ENCODE results near the gene WDR33. TPM values are rescaled to one million over a fixed set of nuclear protein-coding genes. Genes with fewer than 3 reads are reported as not detected.
A peak's percentile ranks its signal among the peaks of the same experiment; 100 is the strongest.

The WDR33 gene
- total RNA-seq, 4 donors from 2014 or later = 54.4 to 95.8 (median 67.5) TPM

DNA sequence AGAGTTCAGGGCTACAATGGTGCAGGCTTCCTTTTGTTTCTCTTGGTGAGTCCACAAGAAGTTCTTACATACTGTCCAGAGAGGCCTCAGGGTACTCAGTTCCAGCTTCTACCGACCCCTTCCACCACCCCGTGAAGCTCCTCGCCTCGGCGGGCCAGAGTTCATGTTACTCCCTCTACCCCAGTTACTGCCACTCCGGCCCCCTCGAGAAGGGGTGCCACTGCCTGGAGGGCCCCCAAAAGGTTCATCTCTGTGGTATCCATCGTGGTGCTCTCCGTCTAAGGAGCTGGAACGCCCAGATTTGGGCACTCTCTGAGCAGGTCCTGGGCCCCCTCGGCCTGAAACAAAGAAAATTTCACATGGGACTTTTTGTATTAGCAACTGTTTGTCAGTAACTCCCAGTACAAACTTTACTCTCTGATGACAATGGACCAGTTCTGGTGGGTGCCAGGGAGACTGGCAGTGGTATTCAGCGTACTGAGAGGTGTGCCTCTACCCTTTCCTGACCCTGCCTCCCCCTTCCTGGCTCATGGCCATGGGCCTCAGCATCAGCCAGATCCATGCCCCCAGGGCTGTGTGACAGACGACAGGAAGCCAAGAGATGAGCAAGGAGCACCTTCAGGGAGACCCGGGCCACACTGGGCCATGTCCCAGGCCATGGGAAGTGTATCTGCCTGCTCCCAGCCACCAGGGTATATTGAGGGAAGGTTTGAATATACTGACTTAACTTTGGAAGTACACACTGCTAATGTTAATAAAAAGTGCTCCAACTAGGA, 104.6 kb downstream of the WDR33 start:
- TF ChIP-seq CTCF (IDR thresholded peaks at IDR 0.05) = no peak
- intact Hi-C loops (cut with DNase I) = no loop called here
- peaks cover 22 to 26% of the 10 kb centered on the region in 2 donors for H3K4me1 ChIP-seq
- peaks cover 23 to 33% of the 10 kb centered on the region in 2 donors for H3K36me3 ChIP-seq
- H3K4me3 ChIP-seq (replicated peaks in 1 of 3) = no peak overlapping the region
- WGBS, 2 donors = 93 to 95% methylated on average over 14 of the region's 14 CpGs
- H3K27me3 ChIP-seq = no peaks in the 10 kb centered on the region
- H3K9me3 ChIP-seq = no peaks in the 10 kb centered on the region
- no peak for DNase-seq
- no peak overlapping the region for H3K27ac ChIP-seq

- 86 to 90% methylated on average over 5 of the region's 5 CpGs for WGBS, 2 donors
- no peaks in the 10 kb centered on the region for H3K27me3 ChIP-seq
- H3K9me3 ChIP-seq = no peaks in the 10 kb centered on the region
- intact Hi-C loops (cut with DNase I) = no loop called here
- peaks cover 25 to 31% of the 10 kb centered on the region in 2 donors for H3K4me1 ChIP-seq
- DNase-seq = no peak
- H3K4me3 ChIP-seq (replicated peaks in 1 of 3) = no peak overlapping the region
- TF ChIP-seq CTCF (IDR thresholded peaks at IDR 0.05) (no peak), POLR2A (IDR thresholded peaks at IDR 0.05) (no peak)
- H3K36me3 ChIP-seq = peaks cover 23 to 33% of the 10 kb centered on the region in 2 donors
- H3K27ac ChIP-seq = no peak overlapping the region
These were observed 105.4 kb downstream of the WDR33 start for GRCh38 chr2:127705391-127706065.

- Histone ChIP-seq H3K27me3 (no peaks in the 10 kb centered on the region), H3K27ac (no peak overlapping the region), H3K9me3 (no peaks in the 10 kb centered on the region), H3K4me3 (replicated peaks in 1 of 3) (no peak overlapping the region), H3K36me3 (peaks cover 21 to 33% of the 10 kb centered on the region in 2 donors), H3K4me1 (peaks cover 27 to 34% of the 10 kb centered on the region in 2 donors)
- no peak for TF ChIP-seq POLR2A (IDR thresholded peaks at IDR 0.05)
- TF ChIP-seq CTCF (IDR thresholded peaks at IDR 0.05) = no peak
- DNase-seq = peak in 1 of 2 donors; percentile 27
- WGBS, 2 donors = 82% methylated on average over 5 of the region's 5 CpGs
- intact Hi-C loops (cut with DNase I) = no loop called here
These were observed 106.2 kb downstream of the WDR33 start for GRCh38 chr2:127704641-127705390.

DNA sequence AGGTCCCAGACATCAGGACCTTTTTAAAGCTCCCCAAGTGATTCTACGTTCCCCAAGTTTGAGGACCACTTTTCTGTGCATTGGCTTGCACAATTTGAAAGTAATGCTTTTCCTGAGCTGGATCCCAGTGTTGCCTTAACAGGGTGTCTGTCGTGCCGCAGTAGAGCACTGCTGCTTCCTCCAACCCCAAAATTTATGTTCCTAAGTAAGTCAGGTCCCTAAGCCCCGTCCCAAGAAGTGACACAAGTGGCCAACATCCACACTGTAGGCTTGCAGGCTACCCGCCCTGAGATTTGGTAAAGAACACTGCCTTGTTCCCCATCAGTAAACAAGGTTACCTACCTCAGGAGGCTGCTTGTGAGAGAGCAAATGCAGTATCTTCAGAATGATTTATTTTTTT, 107.7 kb downstream of the WDR33 start:
- intact Hi-C loops (cut with DNase I) = no loop called here
- peaks cover 27 to 34% of the 10 kb centered on the region in 2 donors for H3K4me1 ChIP-seq
- H3K4me3 ChIP-seq (replicated peaks in 1 of 3) = no peak overlapping the region
- no peak for TF ChIP-seq POLR2A (IDR thresholded peaks at IDR 0.05)
- no peak for TF ChIP-seq CTCF (IDR thresholded peaks at IDR 0.05)
- WGBS, 2 donors = 81 to 83% methylated on average over 5 of the region's 5 CpGs
- no peaks in the 10 kb centered on the region for H3K27me3 ChIP-seq
- H3K27ac ChIP-seq = no peak overlapping the region
- no peak for DNase-seq
- no peaks in the 10 kb centered on the region for H3K9me3 ChIP-seq
- peaks cover 6 to 18% of the 10 kb centered on the region in 2 donors for H3K36me3 ChIP-seq
